ENCODE measurements around the gene PRICKLE2.

PRICKLE2 gene

GRCh38 chr3:64251019-64251418 is 25.8 kb upstream of the PRICKLE2 start:
- no peak for DNase-seq

GRCh38 chr3:64247991-64248646 is 22.9 kb upstream of the PRICKLE2 start:
- DNase-seq: no peak

GRCh38 chr3:64244011-64244942 is 19.0 kb upstream of the PRICKLE2 start:
- DNase-seq: no peak

- DNase-seq: no peak
These were observed 17.2 kb upstream of the PRICKLE2 start for GRCh38 chr3:64242435-64242834.

GRCh38 chr3:64240959-64241358 is 15.7 kb upstream of the PRICKLE2 start:
- DNase-seq: no peak

GRCh38 chr3:64240396-64240795 is 15.1 kb upstream of the PRICKLE2 start:
- no peak for DNase-seq

GRCh38 chr3:64239841-64240240 is 14.6 kb upstream of the PRICKLE2 start:
- DNase-seq: no peak

- no peak for DNase-seq
These were observed 13.9 kb upstream of the PRICKLE2 start for GRCh38 chr3:64238971-64239667.

- DNase-seq: no peak
These were observed 11.8 kb upstream of the PRICKLE2 start for GRCh38 chr3:64237083-64237482.

- no peak for DNase-seq
These were observed 10.3 kb upstream of the PRICKLE2 start for GRCh38 chr3:64235605-64236004.

GRCh38 chr3:64234571-64234970 is 9.3 kb upstream of the PRICKLE2 start:
- no peak for DNase-seq

- DNase-seq: no peak
These were observed 7.6 kb upstream of the PRICKLE2 start for GRCh38 chr3:64232821-64233220.

GRCh38 chr3:64229903-64230302 is 4.6 kb upstream of the PRICKLE2 start:
- DNase-seq: no peak

- DNase-seq: no peak
These were observed 2.8 kb upstream of the PRICKLE2 start for GRCh38 chr3:64228110-64228509.

GRCh38 chr3:64226730-64227129 is 1.5 kb upstream of the PRICKLE2 start:
- DNase-seq: no peak

GRCh38 chr3:64225695-64226499 is 631 bp upstream of the PRICKLE2 start:
- no peak for DNase-seq

- no peak for DNase-seq
These were observed 1.2 kb downstream of the PRICKLE2 start for GRCh38 chr3:64223791-64224745.

- DNase-seq: no peak
These were observed 2.7 kb downstream of the PRICKLE2 start for GRCh38 chr3:64222501-64223111.

GRCh38 chr3:64221571-64222257 is 3.6 kb downstream of the PRICKLE2 start:
- DNase-seq: no peak

GRCh38 chr3:64220161-64220914 is 4.9 kb downstream of the PRICKLE2 start:
- DNase-seq: no peak
